Renal cortical epithelial cell (primary cell): Measurements from ENCODE around the gene TMEM183A. TPM values are rescaled to one million over a fixed set of nuclear protein-coding genes. Genes with fewer than 3 reads are reported as not detected.

ENCODE experiments used
- DNase-seq: peaks from one replicate; pipeline ENCODE4 v3.0.0-alpha.2; 2011; ENCODE audit warnings: low read depth
- total RNA-seq: library from RNA; depleted of rRNA; stranded (reverse); fragments of >200 nt; gene quantifications from 2 replicates; pipeline ENCODE4 v1.2.3, GENCODE V29; 2014

Gene TMEM183A
- total RNA-seq, 1 donor from 2014 or later, result 77.8 TPM

- DNase-seq, result no peak
These were observed 21.8 kb downstream of the TMEM183A start for GRCh38 chr1:203028784-203029553.

DNA sequence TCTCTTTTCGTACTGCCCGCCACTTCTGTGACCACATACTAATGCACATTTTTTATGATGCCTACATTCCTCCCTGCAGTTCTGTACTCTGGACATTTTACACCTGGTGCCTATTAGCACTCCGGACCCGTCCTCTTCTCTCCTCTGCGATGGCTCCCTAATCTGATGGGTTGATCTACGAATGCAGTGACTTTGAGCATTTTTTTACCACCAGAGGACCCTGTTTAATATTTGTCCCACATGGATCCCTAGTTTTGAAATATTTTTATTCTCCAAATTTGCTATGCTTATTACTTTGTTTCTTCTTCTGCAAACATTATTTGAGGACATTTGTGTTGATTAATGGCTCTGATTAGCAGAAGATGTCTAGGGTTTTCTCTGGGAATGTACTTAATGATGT, 24.3 kb downstream of the TMEM183A start:
- no peak for DNase-seq

DNA sequence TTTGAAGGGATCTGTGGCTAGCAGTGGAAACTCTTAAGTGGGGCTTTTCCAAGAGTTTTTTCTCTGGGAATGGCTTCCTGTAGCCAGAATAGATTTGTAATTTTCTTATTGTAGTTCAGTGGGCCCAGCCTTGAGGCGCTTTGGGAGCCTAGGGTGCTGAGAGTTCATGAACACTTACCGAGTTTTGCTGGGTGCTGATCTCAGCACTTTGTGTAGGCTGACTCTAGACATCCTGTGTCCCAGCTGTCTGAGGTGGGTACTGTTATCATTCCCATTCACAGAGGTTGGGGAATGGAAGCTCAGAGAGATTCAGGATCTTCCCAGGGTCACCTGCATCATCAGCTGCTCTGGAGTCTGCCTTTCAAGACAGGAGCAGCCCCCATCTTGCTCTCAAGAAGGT, 26.1 kb downstream of the TMEM183A start:
- no peak for DNase-seq

GRCh38 chr1:203033917-203034316, 26.7 kb downstream of the TMEM183A start:
- DNase-seq, result no peak

DNA sequence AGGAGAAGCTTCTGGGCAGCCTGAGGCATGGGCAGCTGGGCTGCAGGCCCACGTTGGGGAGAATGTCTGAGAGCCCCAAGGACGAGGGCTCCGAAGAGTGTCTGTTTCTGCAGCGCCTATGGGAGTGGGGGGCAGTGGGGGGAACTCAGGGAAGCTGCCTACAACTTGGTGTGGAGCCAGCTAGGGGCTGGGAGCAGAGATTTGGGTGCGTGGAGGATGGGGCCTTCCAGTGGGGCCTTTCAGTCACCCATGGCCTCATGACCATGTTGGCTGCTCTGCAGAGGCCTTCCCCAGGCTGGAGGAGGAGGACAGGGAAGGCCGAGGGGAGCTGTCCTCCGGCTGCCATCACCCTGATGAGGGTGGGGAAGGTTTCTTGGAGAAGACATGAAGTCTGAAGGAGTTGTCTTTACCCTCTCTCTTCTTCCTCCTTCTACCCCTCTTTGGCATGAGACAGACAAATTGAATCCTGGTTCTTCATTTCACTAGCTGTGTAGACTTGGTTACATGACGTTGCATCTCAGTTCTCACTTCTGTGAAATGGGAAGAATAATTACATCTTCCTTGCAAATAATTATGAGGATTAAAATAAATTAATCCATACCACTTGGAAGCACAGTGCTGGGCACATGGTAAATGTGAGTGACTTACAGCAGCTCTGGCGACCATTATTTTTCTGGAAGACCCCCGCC, 27.4 kb downstream of the TMEM183A start:
- no peak for DNase-seq

GRCh38 chr1:203035111-203036000, 28.2 kb downstream of the TMEM183A start:
- no peak for DNase-seq

DNA sequence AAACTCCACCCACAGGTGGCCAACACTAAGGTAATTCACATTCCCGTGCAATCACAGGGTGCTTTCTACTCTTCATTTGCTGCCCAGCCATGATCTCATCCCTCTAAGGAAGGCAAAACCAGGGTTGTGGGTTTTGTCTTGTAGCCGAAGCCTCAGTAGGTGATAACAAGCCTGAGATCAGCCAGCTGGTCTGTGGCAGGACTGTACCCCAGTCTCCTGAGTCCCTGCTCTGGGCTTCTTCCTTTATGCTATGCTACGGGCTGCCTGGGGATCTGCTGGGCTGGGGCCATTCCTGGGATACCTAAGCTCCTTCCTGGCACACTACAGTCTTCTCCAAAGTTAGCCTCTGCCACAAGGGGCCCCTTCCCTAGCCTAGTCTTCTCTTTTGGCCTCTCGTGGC, 29.0 kb downstream of the TMEM183A start:
- no peak for DNase-seq

DNA sequence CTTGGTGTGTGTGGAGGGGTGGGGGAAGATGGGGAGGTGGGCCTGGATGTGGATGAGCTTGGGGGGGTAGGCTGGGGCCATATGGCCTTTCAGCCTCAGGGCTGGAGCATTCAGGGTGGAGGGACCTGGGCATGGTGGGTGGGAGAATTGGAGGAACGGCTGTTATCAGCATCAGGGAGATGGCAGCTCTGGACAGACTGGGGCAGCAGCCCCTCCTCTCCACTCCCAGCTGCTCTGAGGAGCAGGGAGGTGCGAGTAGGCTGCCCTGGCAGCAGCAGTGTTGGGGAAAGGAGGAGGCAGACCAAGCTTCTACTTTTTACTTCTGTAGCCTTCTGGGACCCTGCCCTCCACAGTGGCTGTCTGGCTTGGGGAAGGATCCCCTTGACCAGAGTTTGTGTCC, 29.4 kb downstream of the TMEM183A start:
- no peak for DNase-seq

GRCh38 chr1:203037509-203038190, 30.5 kb downstream of the TMEM183A start:
- DNase-seq, result no peak

- DNase-seq, result peak; percentile 91
These were observed 31.1 kb downstream of the TMEM183A start for GRCh38 chr1:203038217-203038741.

GRCh38 chr1:203038891-203039608, 31.9 kb downstream of the TMEM183A start:
- DNase-seq, result peak; percentile 52

DNA sequence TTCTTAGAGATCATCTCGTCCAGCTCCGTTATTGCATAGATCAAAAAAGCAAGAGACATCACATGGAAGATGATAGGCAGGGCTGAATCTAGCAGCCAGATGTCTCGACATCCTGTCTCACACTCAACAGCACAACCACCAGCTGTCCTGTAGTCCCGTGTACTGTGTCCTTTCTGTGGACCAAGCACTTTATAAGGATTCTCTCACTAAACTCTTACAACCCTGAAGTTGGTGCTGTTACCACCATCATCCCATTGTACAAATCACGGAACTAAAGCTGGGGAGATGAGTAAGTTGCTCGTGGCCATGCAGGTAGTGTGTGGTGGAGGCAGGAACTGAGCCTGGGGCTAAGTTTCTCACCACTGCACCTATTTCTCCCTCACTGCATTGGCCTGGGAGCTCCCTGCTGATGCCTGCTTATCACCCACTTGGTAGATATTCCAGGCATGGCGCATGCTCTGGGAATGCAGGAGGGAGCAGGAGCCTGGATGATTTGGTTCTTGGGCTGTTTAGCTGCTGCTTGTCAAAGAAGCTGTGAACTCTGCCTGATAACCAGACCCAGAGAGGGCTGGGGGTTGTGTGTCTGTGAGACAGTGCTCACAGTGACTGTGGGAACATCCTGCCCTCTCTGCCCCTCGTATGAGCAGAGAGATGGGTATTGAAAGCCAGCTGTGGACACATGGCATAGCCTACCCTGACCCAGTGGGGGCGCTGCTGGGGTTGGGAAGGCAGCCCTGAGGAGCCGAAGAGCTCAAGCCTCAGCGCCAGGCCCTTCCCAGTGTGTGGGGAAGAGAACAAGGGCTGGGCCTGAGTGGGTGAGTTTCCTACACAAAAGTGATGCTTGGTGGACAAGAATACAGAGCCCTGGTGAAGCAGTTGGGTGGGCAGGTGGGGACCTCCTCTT, 32.7 kb downstream of the TMEM183A start:
- DNase-seq, result no peak

DNA sequence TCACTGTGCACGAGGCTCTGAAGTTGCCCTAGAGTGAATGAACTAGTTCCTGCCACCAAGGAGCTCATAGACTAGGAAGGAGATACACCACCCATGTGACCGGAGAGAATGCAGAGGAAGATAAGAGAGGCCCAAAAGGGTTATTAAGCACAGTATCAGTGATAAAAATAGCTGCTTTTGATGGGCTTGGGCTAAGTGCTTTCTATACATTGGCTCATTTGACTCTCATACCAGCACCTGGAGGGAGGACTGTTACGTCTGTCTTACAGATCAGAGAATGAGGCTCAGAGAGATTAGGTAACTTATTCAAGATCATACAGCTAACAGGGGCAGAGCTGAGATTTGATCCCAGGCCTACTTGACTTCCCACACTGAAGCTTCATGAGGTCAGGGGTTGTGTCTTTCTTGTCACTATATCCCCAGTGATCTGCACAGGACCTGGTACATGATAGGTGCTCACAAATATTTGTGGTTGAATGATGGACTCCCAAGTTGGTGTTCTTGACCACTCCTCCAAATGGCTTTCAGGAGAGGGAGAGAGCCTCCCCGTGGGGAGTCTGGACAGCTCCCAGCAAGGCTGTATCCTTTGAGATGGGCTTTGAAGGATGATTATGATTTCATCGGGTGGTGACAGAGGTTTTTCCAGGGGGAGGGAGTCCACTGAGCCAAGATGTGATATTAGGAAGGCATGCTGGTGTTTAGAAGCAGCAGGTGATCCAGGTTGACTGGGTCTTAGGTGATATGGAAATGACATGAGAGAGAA, 33.5 kb downstream of the TMEM183A start:
- no peak for DNase-seq

- no peak for DNase-seq
These were observed 34.3 kb downstream of the TMEM183A start for GRCh38 chr1:203041351-203041932.

GRCh38 chr1:203043830-203044545, 36.8 kb downstream of the TMEM183A start:
- DNase-seq, result no peak

DNA sequence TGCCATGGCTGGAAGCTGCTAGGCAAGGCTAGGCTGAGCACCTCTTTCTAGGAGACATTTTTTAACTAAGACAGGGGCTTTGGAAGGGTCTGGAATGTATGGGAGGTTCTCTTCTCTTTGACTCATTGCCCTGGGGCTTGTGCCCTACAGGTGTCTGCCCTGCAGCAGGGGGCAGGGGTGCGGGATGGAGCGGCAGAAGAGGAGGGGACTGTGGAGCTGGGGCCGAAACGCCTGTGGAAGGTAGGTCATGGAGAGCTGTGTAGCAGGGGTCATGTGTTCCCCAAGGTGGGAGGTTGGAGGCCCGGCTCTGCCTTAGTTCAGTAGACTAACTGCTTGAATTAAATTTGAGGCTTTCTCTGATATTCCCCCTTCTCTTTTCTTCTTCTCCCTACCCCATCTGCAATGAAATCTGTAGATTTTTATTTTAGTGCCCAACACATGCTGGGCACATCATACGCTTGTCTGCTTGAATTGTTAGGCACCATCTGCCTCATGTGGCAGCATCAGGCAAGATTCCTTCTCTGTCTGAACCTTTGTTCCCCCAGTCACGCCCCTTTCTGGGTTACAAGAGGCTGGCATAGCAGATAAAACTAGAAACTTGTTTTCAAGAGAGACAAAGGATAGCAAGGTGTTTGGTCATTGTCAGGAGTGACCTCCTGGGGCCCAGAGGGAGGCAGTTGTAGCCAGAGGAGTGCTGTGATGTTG, 37.5 kb downstream of the TMEM183A start:
- DNase-seq, result no peak

DNA sequence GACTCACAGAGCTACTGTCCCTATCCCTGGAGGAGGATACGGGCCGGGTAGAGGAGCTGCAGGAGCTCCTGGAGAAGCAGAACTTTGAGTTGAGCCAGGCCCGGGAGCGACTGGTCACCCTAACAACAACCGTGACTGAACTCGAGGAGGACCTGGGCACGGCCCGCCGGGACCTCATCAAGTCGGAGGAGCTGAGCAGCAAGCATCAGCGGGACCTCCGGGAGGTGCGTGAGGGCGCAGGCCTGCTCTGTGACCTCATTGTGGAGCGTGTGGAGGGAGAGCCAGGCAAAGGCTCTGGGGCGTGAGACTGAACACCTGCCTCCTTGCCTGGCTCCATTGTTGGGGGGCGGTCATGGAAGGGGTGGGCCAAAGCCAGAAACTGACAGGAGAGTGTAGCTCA, 38.2 kb downstream of the TMEM183A start:
- DNase-seq, result no peak
